HEK293T (cell line): ENCODE measurements around the gene PRR29.

Experiments used
- FOXM1 ChIP-seq: fragments of 450-650 bp; IDR thresholded peaks from 2 replicates; pipeline ENCODE4 v1.6.1; 2017; ENCODE audit warnings: mild to moderate bottlenecking, borderline replicate concordance
- HDGF ChIP-seq: fragments of 450-650 bp; IDR thresholded peaks from 2 replicates; pipeline ENCODE4 v1.6.1; 2017; ENCODE audit warnings: antibody characterized with exemption, borderline replicate concordance
- SP1 ChIP-seq: fragments of 450-650 bp; IDR thresholded peaks from 2 replicates; pipeline ENCODE4 v1.6.1; 2017
- TARDBP ChIP-seq: fragments of 450-650 bp; IDR thresholded peaks from 2 replicates; pipeline ENCODE4 v1.6.1; 2016

GRCh38 chr17:64037802-64038201, 39.7 kb downstream of the PRR29 start:
- TF ChIP-seq FOXM1 (no peak), HDGF (no peak), SP1 (no peak), TARDBP (no peak)
